ENCODE results near the gene POM121C.
"Not testable (repeated sequence)": the region's sequence is repeated elsewhere in the genome, so short reads cannot be mapped to it uniquely, and the experiment has no call there.

POM121C gene

GRCh38 chr7:75460541-75460940, 25.6 kb downstream of the POM121C start:
- not testable (repeated sequence) for H3K4me3 ChIP-seq (ENCODE audit: low read length); DNase-seq (ENCODE audit: low read depth)

DNA sequence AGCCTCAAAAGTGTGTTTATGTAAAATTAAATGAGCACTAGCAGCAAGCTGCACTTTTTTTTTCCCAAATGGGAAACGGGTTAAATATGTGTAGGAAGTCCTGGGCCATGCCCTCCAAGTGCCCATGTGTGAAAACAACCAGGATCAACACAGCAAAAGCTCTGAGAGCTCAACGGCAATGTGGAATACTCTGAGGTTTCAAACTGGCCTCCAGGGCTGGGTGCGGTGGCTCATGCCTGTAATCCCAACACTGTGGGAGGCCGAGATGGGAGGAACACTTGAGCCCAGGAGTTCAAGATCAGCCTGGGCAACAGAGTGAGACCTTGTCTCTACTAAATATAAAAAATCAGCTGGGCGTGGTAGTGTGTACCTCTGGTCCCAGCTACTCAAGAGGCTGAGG, 28.1 kb downstream of the POM121C start:
- not testable (repeated sequence) for DNase-seq (ENCODE audit: low read depth); H3K4me3 ChIP-seq (ENCODE audit: low read length)

GRCh38 chr7:75456403-75456802, 29.7 kb downstream of the POM121C start:
- DNase-seq (ENCODE audit: low read depth); H3K4me3 ChIP-seq (ENCODE audit: low read length): not testable (repeated sequence)

- TF ChIP-seq, protein P1, sequence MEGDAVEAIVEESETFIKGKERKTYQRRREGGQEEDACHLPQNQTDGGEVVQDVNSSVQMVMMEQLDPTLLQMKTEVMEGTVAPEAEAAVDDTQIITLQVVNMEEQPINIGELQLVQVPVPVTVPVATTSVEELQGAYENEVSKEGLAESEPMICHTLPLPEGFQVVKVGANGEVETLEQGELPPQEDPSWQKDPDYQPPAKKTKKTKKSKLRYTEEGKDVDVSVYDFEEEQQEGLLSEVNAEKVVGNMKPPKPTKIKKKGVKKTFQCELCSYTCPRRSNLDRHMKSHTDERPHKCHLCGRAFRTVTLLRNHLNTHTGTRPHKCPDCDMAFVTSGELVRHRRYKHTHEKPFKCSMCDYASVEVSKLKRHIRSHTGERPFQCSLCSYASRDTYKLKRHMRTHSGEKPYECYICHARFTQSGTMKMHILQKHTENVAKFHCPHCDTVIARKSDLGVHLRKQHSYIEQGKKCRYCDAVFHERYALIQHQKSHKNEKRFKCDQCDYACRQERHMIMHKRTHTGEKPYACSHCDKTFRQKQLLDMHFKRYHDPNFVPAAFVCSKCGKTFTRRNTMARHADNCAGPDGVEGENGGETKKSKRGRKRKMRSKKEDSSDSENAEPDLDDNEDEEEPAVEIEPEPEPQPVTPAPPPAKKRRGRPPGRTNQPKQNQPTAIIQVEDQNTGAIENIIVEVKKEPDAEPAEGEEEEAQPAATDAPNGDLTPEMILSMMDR (conservative IDR thresholded peaks at IDR 0.05; ENCODE audit: low read length): peak; percentile 39
- H3K4me3 ChIP-seq (ENCODE audit: low read length); DNase-seq (ENCODE audit: low read depth): not testable (repeated sequence)
Observed at GRCh38 chr7:75452494-75452955, 33.6 kb downstream of the POM121C start.

DNA sequence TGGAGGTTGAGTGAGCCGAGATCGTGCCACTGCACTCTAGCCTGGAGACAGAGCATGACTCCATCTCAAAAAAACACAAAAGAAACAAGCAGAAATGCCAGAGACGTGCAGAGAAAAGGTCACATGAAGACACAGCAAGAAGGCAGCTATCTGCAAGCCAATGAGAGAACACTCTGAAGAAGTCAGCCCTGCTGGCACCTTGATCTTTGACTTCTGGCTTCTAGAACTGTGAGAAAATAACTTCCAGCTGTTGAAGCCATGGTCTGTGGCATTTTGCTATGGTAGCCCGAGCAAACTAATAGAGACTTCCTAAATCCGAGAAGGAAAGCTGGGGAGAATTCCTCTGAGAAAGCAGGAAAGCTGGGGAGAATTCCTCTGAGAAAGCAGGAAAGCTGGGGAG, 36.2 kb downstream of the POM121C start:
- not testable (repeated sequence) for H3K4me3 ChIP-seq (ENCODE audit: low read length); DNase-seq (ENCODE audit: low read depth)

GRCh38 chr7:75442465-75443111, 43.5 kb downstream of the POM121C start:
- DNase-seq (ENCODE audit: low read depth): peak; percentile 3
- peak overlapping the region; percentile 63 for H3K4me3 ChIP-seq (ENCODE audit: low read length)

- H3K4me3 ChIP-seq (ENCODE audit: low read length): peak overlapping the region; percentile 56
- not testable (repeated sequence) for DNase-seq (ENCODE audit: low read depth)
Observed at GRCh38 chr7:75442101-75442464, 44.0 kb downstream of the POM121C start.

- not testable (repeated sequence) for H3K4me3 ChIP-seq (ENCODE audit: low read length); DNase-seq (ENCODE audit: low read depth)
Observed at GRCh38 chr7:75439000-75439399, 47.1 kb downstream of the POM121C start.

- not testable (repeated sequence) for DNase-seq (ENCODE audit: low read depth); H3K4me3 ChIP-seq (ENCODE audit: low read length)
Observed at GRCh38 chr7:75423481-75423880, 62.6 kb downstream of the POM121C start.

DNA sequence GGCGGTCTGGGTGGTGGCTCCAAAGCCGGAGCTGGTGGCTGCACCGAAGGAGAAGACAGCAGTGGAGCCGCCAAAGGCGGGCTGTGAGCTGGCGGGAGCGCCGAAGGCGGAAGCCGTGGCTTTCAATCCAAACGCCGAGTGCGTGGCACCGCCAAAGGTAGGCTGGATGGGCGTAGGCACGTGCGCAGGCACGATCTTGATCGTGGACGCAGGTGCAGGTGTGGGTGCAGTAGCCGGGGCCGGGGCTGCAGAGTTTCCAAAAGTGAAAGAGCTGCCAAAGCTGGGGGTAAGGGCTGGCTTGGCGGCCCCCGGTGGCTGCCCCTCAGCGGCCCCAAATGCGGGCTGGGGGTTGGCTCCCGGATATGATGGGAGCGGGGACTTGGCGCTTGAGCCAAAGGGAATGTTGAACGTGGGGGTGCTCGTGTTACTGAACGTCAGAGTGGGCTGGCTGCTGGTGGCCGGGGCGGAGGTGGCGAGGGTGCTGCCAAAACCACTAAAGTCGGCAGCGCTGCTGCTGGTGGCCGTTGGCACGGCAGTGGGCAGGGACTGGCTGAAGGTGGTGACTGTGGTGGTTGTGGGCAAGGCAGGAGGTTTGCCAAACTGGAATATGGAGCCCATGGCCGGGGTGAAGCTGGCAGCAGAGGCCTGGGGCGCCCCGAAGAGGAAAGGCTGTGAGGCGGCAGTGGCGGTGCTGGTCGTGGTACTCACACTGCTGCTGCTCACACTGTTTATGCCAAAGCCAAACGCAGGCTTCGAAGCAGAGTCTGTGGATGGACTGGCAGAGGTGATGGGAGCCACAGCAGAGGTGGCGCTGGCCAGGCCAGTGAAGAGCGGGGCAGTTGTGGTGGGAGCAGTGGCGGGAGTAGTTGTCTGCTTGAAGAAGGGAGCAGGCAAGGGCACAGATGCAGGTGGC, 64.0 kb downstream of the POM121C start:
- not testable (repeated sequence) for DNase-seq (ENCODE audit: low read depth); H3K4me3 ChIP-seq (ENCODE audit: low read length)

- not testable (repeated sequence) for DNase-seq (ENCODE audit: low read depth); H3K4me3 ChIP-seq (ENCODE audit: low read length)
Observed at GRCh38 chr7:75420152-75420551, 65.9 kb downstream of the POM121C start.

DNA sequence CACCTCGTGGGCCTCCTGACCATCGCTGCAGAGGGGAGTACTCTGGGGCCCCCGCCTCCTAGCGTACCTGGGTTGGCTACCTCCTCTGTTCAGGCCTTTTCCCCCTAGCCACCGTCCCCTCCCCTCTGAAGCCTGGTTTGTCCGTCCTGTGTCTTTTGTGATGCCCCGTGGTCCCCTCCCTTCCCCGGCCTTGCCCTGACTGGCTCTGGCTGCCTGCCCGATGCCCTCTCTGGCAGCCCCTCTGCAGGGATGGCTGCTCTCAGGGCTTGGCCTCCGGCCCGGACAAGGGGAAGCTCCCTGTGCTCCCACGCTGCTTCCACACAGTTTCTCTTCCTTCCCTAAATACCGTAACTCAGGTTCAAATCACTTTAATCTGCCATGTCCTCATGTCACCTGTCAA, 66.4 kb downstream of the POM121C start:
- not testable (repeated sequence) for DNase-seq (ENCODE audit: low read depth); H3K4me3 ChIP-seq (ENCODE audit: low read length)

- H3K4me3 ChIP-seq (ENCODE audit: low read length); DNase-seq (ENCODE audit: low read depth): not testable (repeated sequence)
Observed at GRCh38 chr7:75419210-75419609, 66.9 kb downstream of the POM121C start.

GRCh38 chr7:75418292-75418858, 67.7 kb downstream of the POM121C start:
- not testable (repeated sequence) for H3K4me3 ChIP-seq (ENCODE audit: low read length); DNase-seq (ENCODE audit: low read depth)

DNA sequence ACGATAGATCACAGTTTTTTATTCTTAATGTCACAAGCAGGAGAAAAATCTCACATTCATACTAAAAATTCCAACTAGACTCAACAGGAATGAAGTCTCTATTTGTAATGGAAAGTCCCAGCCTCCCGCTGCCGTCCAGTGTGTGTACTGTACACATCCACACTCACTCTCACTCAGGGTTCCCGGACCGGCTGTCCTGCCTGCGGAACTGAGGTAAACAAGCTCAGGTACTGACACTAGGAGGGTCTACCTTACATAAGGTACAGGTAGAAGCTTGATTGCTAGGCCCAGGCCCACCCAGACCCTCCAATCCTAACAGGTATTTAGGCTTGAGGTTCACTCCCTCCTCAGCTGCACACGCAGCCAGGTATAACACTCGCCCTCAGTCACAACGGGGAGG, 69.3 kb downstream of the POM121C start:
- not testable (repeated sequence) for H3K4me3 ChIP-seq (ENCODE audit: low read length)

DNA sequence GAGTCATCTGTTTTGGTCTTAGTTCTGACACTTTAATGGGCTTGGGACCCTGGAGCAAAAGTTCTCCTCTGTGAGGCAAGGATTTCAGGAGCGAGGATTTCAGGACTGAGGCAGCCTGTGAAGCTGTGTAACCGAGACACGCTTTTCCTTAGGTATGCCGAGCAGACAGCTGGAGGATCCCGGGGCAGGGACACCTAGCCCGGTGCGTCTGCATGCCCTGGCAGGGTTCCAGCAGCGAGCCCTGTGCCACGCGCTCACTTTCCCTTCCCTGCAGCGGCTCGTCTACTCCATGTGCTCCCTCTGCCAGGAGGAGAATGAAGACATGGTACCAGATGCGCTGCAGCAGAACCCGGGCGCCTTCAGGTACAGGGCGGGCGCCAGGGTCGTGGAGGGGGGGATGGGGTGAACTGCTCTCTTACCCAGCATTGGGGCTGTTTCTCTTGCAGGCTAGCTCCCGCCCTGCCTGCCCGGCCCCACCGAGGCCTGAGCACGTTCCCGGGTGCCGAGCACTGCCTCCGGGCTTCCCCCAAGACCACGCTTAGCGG, 70.2 kb downstream of the POM121C start:
- not testable (repeated sequence) for H3K4me3 ChIP-seq (ENCODE audit: low read length); DNase-seq (ENCODE audit: low read depth)

More for the DNA sequence above, 69.3 kb downstream of the POM121C start:
- DNase-seq (ENCODE audit: low read depth): not testable (repeated sequence)

DNA sequence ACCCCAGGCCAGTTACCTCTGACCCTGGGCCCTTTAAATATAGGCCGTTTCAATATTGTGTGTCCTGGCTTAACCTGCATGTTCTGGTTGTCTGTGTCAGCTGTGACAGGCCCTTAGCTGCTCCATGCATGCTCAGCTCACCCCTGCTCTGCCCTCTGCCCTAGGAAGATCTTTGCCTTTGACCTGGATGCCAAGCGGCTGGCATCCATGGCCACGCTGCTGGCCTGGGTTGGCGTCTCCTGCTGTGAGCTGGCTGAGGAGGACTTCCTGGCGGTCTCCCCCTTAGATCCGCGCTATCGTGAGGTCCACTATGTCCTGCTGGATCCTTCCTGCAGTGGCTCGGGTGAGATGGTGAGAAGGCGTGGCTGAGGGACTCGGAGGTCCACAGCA, 70.7 kb downstream of the POM121C start:
- H3K4me3 ChIP-seq (ENCODE audit: low read length); DNase-seq (ENCODE audit: low read depth): not testable (repeated sequence)

DNA sequence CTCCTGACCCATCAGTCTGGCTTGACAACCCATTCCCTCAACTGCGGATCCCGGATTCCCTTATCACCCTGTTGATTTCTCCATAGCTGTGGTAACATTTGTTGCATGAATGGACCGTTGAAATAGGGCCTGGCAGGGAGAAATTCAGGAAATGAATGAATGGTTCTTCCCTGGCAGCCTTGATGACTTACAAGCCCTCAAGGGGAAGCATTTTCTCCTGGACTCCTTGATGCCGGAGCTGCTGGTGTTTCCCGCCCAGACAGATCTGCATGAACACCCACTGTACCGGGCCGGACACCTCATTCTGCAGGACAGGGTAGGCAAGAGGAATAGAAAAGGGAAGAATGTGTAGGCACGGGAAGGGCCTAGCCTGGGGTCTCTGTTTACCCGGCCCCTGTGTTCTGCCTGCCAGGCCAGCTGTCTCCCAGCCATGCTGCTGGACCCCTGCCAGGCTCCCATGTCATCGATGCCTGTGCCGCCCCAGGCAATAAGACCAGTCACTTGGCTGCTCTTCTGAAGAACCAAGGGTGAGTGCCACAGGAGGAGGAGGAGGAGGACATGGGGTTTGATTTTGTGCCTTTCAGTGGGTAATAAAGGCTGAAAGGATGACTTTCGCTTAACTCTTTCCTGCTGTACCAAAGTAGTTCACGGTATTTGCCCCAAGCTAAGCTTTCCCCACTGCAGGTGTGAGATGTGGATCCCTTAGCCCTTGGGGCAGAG, 71.2 kb downstream of the POM121C start:
- not testable (repeated sequence) for H3K4me3 ChIP-seq (ENCODE audit: low read length); DNase-seq (ENCODE audit: low read depth)

All from AG10803 (cell line).